BE2C (cell line): ENCODE results near the gene PANK4.

Source experiments
- DNase-seq: peaks from one replicate; pipeline ENCODE4 v3.0.0-alpha.2; 2020
- H3K27me3 ChIP-seq: fragments of 250-450 bp; sonication (Bioruptor Pico); 2 replicates; pipeline ENCODE4 v1.5.1; 2020; ENCODE audit warnings: mild to moderate bottlenecking
- H3K36me3 ChIP-seq: fragments of 250-450 bp; sonication (Bioruptor Pico); 2 replicates; pipeline ENCODE4 v1.5.1; 2020; ENCODE audit warnings: mild to moderate bottlenecking
- H3K4me1 ChIP-seq: fragments of 250-450 bp; sonication (Bioruptor Pico); 2 replicates; pipeline ENCODE4 v1.5.1; 2020
- H3K4me3 ChIP-seq: 2 replicates; pipeline ENCODE4 v1.5.1; 2011; ENCODE audit warnings: low read depth, low read length
- H3K9me3 ChIP-seq: fragments of 250-450 bp; sonication (Bioruptor Pico); 2 replicates; pipeline ENCODE4 v1.5.1; 2020
- CTCF ChIP-seq: IDR thresholded peaks from 2 replicates; pipeline ENCODE4 v1.5.1; 2012; ENCODE audit warnings: mild to moderate bottlenecking, low read depth, low read length

Gene PANK4

DNA sequence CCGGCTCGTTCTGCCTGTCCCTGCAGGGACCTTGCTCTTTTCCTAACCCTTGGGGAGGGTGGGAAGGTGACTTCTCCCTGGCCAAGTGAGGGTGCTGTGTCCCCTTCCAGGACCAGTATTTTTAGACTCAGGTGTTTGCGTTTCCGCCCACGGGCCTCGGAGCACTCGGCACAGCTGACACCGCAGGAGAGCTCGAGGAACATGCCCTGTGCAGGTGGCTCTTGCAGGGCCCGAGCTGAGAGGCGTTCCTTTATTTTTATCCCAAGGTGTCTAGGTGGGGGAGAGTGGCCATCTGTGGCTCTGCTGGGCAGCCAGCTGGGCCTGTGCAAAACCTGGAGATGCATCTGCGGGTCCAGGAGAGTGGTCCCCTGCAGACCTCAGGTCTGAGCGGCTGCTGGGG lies 34.3 kb downstream of the PANK4 start:
- no peaks in the 10 kb centered on the region for H3K27me3 ChIP-seq
- no peak for TF ChIP-seq CTCF
- H3K9me3 ChIP-seq = no peaks in the 10 kb centered on the region
- no peak for DNase-seq
- H3K4me1 ChIP-seq = no peaks in the 10 kb centered on the region
- no peak overlapping the region for H3K4me3 ChIP-seq
- H3K36me3 ChIP-seq = no peaks in the 10 kb centered on the region

GRCh38 chr1:2489615-2490014 lies 36.8 kb downstream of the PANK4 start:
- DNase-seq = no peak
- Histone ChIP-seq H3K9me3 (no peaks in the 10 kb centered on the region), H3K4me3 (no peak overlapping the region), H3K4me1 (no peaks in the 10 kb centered on the region), H3K36me3 (no peaks in the 10 kb centered on the region), H3K27me3 (no peaks in the 10 kb centered on the region)
- no peak for TF ChIP-seq CTCF

DNA sequence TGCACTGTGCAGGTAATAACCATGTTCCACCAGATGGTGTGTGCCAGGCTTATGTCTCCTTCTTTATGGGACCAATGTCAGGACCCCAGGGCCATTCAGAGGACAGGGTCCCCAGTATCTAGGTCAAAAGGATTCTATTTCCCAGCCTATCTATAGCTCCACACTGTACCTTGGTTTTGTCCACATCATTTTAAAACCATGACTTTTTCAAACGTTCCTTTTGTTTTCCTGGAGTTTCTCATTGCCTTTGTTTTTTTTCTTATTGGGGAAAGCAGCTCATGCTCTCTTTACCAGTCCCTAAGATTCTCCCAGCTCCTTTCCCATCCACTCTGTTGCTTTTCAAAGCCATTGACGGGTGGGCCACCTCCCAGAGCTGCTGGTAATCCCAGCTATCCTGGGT lies 37.7 kb downstream of the PANK4 start:
- Histone ChIP-seq H3K4me3 (no peak overlapping the region), H3K27me3 (no peaks in the 10 kb centered on the region), H3K4me1 (no peaks in the 10 kb centered on the region), H3K9me3 (no peaks in the 10 kb centered on the region), H3K36me3 (no peaks in the 10 kb centered on the region)
- TF ChIP-seq CTCF = no peak
- DNase-seq = no peak

DNA sequence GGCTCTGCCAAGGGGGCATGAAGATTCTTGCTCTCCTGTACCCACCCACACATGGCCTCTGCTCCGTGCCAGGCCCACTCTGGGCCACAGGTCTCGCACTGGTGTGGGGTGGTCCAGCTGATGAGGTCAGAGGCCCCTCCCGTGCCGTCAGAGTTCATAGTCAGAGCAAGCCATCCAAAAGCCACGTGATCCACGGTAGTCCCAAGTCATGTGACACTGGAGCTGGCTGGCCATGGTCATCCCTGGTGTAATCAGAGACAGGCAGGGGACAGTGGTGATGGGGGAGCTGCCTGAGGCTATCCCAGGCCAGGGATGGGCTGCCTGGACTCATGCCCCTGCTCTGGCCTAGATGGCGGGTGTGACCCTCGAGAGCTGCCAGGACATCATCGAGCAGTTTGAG lies 39.8 kb downstream of the PANK4 start:
- H3K4me3 ChIP-seq = no peak overlapping the region
- DNase-seq = no peak
- no peaks in the 10 kb centered on the region for H3K36me3 ChIP-seq
- TF ChIP-seq CTCF = no peak
- peaks cover 10% of the 10 kb centered on the region for H3K4me1 ChIP-seq
- no peaks in the 10 kb centered on the region for H3K27me3 ChIP-seq
- H3K9me3 ChIP-seq = no peaks in the 10 kb centered on the region

DNA sequence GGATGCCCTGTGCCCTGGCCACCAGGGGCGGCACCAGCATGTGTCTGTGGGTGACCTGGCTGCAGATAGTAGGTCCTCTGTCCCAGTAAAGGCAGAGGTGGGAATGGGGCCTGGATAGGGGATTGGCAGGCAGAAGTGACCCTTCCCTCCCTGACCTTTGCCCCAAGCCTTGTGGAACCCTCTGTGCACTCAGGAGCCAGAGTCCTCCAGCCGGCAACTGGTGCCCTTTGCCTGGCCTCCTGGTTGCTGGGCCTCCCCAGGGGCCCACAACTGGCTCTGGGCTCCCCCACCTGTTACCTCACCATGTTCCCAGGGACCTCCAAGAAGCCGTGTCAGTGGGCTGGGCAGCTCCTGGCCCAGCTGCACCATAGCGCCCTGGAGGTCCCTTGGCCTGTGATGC lies 40.4 kb downstream of the PANK4 start:
- no peak for DNase-seq
- Histone ChIP-seq H3K27me3 (no peaks in the 10 kb centered on the region), H3K9me3 (no peaks in the 10 kb centered on the region), H3K4me3 (no peak overlapping the region), H3K4me1 (peaks cover 16% of the 10 kb centered on the region), H3K36me3 (no peaks in the 10 kb centered on the region)
- TF ChIP-seq CTCF = no peak

DNA sequence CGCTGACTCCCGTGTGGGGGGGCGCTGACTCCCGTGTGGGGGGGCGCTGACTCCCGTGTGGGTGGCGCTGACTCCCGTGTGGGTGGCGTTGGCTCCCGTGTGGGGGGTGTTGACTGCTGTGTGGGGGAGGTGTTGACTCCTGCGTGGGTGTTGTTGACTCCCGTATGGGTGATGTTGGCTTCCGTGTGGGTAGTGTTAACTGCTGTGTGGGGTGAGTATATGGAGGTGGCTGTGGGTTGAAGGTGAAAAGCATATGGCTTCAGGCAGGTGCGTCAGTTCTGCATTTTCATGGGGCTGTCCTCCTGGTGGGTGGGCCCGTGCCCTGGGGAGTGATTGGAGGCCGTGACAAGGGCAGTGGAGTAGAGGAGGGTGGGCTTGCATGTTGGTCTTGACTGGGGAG lies 42.4 kb downstream of the PANK4 start:
- Histone ChIP-seq H3K9me3 (no peaks in the 10 kb centered on the region), H3K27me3 (no peaks in the 10 kb centered on the region), H3K4me3 (no peak overlapping the region), H3K36me3 (no peaks in the 10 kb centered on the region), H3K4me1 (peaks cover 31% of the 10 kb centered on the region)
- no peak for TF ChIP-seq CTCF
- DNase-seq = no peak
